ENCODE results near the gene SBF2. TPM values are rescaled to one million over a fixed set of nuclear protein-coding genes. Genes with fewer than 3 reads are reported as not detected.
"Not testable (repeated sequence)": the region's sequence is repeated elsewhere in the genome, so short reads cannot be mapped to it uniquely, and the experiment has no call there.

The SBF2 gene
- total RNA-seq, 2 donors from 2014 or later: 15.4 to 20.4 TPM

- Mint-ChIP-seq H3K9me3 (no peaks in the 10 kb centered on the region), H3K27ac (no peak overlapping the region)
- no peak for ATAC-seq
Measured at GRCh38 chr11:9971894-9972293, 322.1 kb downstream of the SBF2 start.

GRCh38 chr11:9969068-9969467 is 325.0 kb downstream of the SBF2 start:
- Mint-ChIP-seq H3K9me3 (no peaks in the 10 kb centered on the region), H3K4me3 (no peak overlapping the region), H3K27me3 (no peaks in the 10 kb centered on the region), H3K36me3 (no peaks in the 10 kb centered on the region), H3K4me1 (ENCODE audit: low read depth in 2 of 2) (no peaks in the 10 kb centered on the region), H3K27ac (no peak overlapping the region)
- no peak for DNase-seq (ENCODE audit: low spot score)
- no peak for ATAC-seq

More at GRCh38 chr11:9971894-9972293, 322.1 kb downstream of the SBF2 start:
- no peak for DNase-seq (ENCODE audit: low spot score)
- H3K36me3 Mint-ChIP-seq: no peaks in the 10 kb centered on the region
- no peaks in the 10 kb centered on the region for H3K4me1 Mint-ChIP-seq (ENCODE audit: low read depth in 2 of 2)
- no peaks in the 10 kb centered on the region for H3K27me3 Mint-ChIP-seq
- H3K4me3 Mint-ChIP-seq: no peak overlapping the region

GRCh38 chr11:9962722-9963121 is 331.3 kb downstream of the SBF2 start:
- DNase-seq (ENCODE audit: low spot score) (no peak), ATAC-seq (no peak)
- Mint-ChIP-seq H3K4me1 (ENCODE audit: low read depth in 2 of 2) (no peaks in the 10 kb centered on the region), H3K36me3 (no peaks in the 10 kb centered on the region), H3K9me3 (no peaks in the 10 kb centered on the region), H3K27ac (no peak overlapping the region), H3K4me3 (no peak overlapping the region), H3K27me3 (no peaks in the 10 kb centered on the region)

- no peak for ATAC-seq
- no peaks in the 10 kb centered on the region for H3K4me1 Mint-ChIP-seq (ENCODE audit: low read depth in 2 of 2)
- no peaks in the 10 kb centered on the region for H3K27me3 Mint-ChIP-seq
- no peak overlapping the region for H3K4me3 Mint-ChIP-seq
- H3K9me3 Mint-ChIP-seq: no peaks in the 10 kb centered on the region
- no peak overlapping the region for H3K27ac Mint-ChIP-seq
- no peaks in the 10 kb centered on the region for H3K36me3 Mint-ChIP-seq
- DNase-seq (ENCODE audit: low spot score): no peak
Measured at GRCh38 chr11:9957072-9957471, 336.9 kb downstream of the SBF2 start.

GRCh38 chr11:9956483-9956882 is 337.5 kb downstream of the SBF2 start:
- Mint-ChIP-seq H3K27ac (no peak overlapping the region), H3K4me3 (no peak overlapping the region), H3K27me3 (no peaks in the 10 kb centered on the region), H3K36me3 (no peaks in the 10 kb centered on the region), H3K4me1 (ENCODE audit: low read depth in 2 of 2) (no peaks in the 10 kb centered on the region), H3K9me3 (no peaks in the 10 kb centered on the region)
- ATAC-seq (no peak), DNase-seq (ENCODE audit: low spot score) (no peak)

- no peak for ATAC-seq
- H3K27me3 Mint-ChIP-seq: no peaks in the 10 kb centered on the region
- H3K27ac Mint-ChIP-seq: no peak overlapping the region
- no peak for DNase-seq (ENCODE audit: low spot score)
- H3K36me3 Mint-ChIP-seq: no peaks in the 10 kb centered on the region
- H3K4me3 Mint-ChIP-seq: no peak overlapping the region
- H3K4me1 Mint-ChIP-seq (ENCODE audit: low read depth in 2 of 2): no peaks in the 10 kb centered on the region
- H3K9me3 Mint-ChIP-seq: no peaks in the 10 kb centered on the region
Measured at GRCh38 chr11:9955391-9955790, 338.6 kb downstream of the SBF2 start.

- H3K9me3 Mint-ChIP-seq: no peaks in the 10 kb centered on the region
- H3K27ac Mint-ChIP-seq: no peak overlapping the region
- H3K36me3 Mint-ChIP-seq: no peaks in the 10 kb centered on the region
- DNase-seq (ENCODE audit: low spot score) (no peak), ATAC-seq (no peak)
- H3K4me3 Mint-ChIP-seq: no peak overlapping the region
- H3K4me1 Mint-ChIP-seq (ENCODE audit: low read depth in 2 of 2): no peaks in the 10 kb centered on the region
- no peaks in the 10 kb centered on the region for H3K27me3 Mint-ChIP-seq
Measured at GRCh38 chr11:9953994-9954626, 339.9 kb downstream of the SBF2 start.

GRCh38 chr11:9952511-9953196 is 341.4 kb downstream of the SBF2 start:
- ATAC-seq: no peak

GRCh38 chr11:9951807-9952206 is 342.2 kb downstream of the SBF2 start:
- ATAC-seq (no peak), DNase-seq (ENCODE audit: low spot score) (no peak)
- Mint-ChIP-seq H3K4me3 (no peak overlapping the region), H3K36me3 (no peaks in the 10 kb centered on the region), H3K4me1 (ENCODE audit: low read depth in 2 of 2) (no peaks in the 10 kb centered on the region), H3K27ac (no peak overlapping the region), H3K9me3 (no peaks in the 10 kb centered on the region), H3K27me3 (no peaks in the 10 kb centered on the region)

More at GRCh38 chr11:9952511-9953196, 341.4 kb downstream of the SBF2 start:
- no peak for DNase-seq (ENCODE audit: low spot score)
- no peaks in the 10 kb centered on the region for H3K27me3 Mint-ChIP-seq
- H3K9me3 Mint-ChIP-seq: no peaks in the 10 kb centered on the region
- no peaks in the 10 kb centered on the region for H3K4me1 Mint-ChIP-seq (ENCODE audit: low read depth in 2 of 2)
- H3K4me3 Mint-ChIP-seq: no peak overlapping the region
- no peaks in the 10 kb centered on the region for H3K36me3 Mint-ChIP-seq
- H3K27ac Mint-ChIP-seq: no peak overlapping the region

- H3K27me3 Mint-ChIP-seq: no peaks in the 10 kb centered on the region
- no peaks in the 10 kb centered on the region for H3K9me3 Mint-ChIP-seq
- peaks cover under 1% of the 10 kb centered on the region for H3K36me3 Mint-ChIP-seq
- no peak overlapping the region for H3K27ac Mint-ChIP-seq
- no peak overlapping the region for H3K4me3 Mint-ChIP-seq
- ATAC-seq (no peak), DNase-seq (ENCODE audit: low spot score) (no peak)
- no peaks in the 10 kb centered on the region for H3K4me1 Mint-ChIP-seq (ENCODE audit: low read depth in 2 of 2)
Measured at GRCh38 chr11:9950462-9950861, 343.6 kb downstream of the SBF2 start.

- H3K4me3 Mint-ChIP-seq: no peak overlapping the region
- no peaks in the 10 kb centered on the region for H3K9me3 Mint-ChIP-seq
- peaks cover 8% of the 10 kb centered on the region for H3K36me3 Mint-ChIP-seq
- H3K27ac Mint-ChIP-seq: no peak overlapping the region
- ATAC-seq: no peak
- H3K4me1 Mint-ChIP-seq (ENCODE audit: low read depth in 2 of 2): no peaks in the 10 kb centered on the region
- DNase-seq (ENCODE audit: low spot score): no peak
- H3K27me3 Mint-ChIP-seq: no peaks in the 10 kb centered on the region
Measured at GRCh38 chr11:9947231-9947864, 346.7 kb downstream of the SBF2 start.

GRCh38 chr11:9945680-9946079 is 348.3 kb downstream of the SBF2 start:
- not testable (repeated sequence) for ATAC-seq; H3K27me3 Mint-ChIP-seq; DNase-seq (ENCODE audit: low spot score); H3K4me1 Mint-ChIP-seq (ENCODE audit: low read depth in 2 of 2); H3K9me3 Mint-ChIP-seq; H3K27ac Mint-ChIP-seq; H3K4me3 Mint-ChIP-seq; H3K36me3 Mint-ChIP-seq

GRCh38 chr11:9943386-9944110 is 350.5 kb downstream of the SBF2 start:
- no peak for ATAC-seq
- Mint-ChIP-seq H3K27ac (no peak overlapping the region), H3K4me1 (ENCODE audit: low read depth in 2 of 2) (no peaks in the 10 kb centered on the region), H3K9me3 (no peaks in the 10 kb centered on the region), H3K27me3 (no peaks in the 10 kb centered on the region), H3K4me3 (no peak overlapping the region), H3K36me3 (peaks cover 8% of the 10 kb centered on the region)
- no peak for DNase-seq (ENCODE audit: low spot score)

- H3K9me3 Mint-ChIP-seq: no peaks in the 10 kb centered on the region
- no peaks in the 10 kb centered on the region for H3K27me3 Mint-ChIP-seq
- ATAC-seq (no peak), DNase-seq (ENCODE audit: low spot score) (no peak)
- peaks cover 8% of the 10 kb centered on the region for H3K36me3 Mint-ChIP-seq
- no peak overlapping the region for H3K27ac Mint-ChIP-seq
- H3K4me1 Mint-ChIP-seq (ENCODE audit: low read depth in 2 of 2): no peaks in the 10 kb centered on the region
- H3K4me3 Mint-ChIP-seq: no peak overlapping the region
Measured at GRCh38 chr11:9941991-9942390, 352.0 kb downstream of the SBF2 start.

Measured in natural killer cell treated with Interleukin-12 subunit alpha and Interleukin-12 subunit beta and Interleukin-15 and Interleukin-18, amount 100 ng/mL, for 72 hours (primary cell).